Ascending aorta (tissue), 2 donors: ENCODE measurements around the gene TP53I11. TPM values are rescaled to one million over a fixed set of nuclear protein-coding genes. Genes with fewer than 3 reads are reported as not detected.
A peak's percentile ranks its signal among the peaks of the same experiment; 100 is the strongest.

Source experiments
- DNase-seq, 2 donors: peaks; one replicate each; pipeline ENCODE4 v3.0.0-alpha.2; 2019; ENCODE audit warnings: low spot score in 2 of 2
- H3K27ac ChIP-seq, 2 donors: fragments of 200-600 bp; sonication (generic); one replicate each; pipeline ENCODE4 v1.5.1; 2016 to 2017; ENCODE audit warnings: mild to moderate bottlenecking in 1 of 2
- H3K27me3 ChIP-seq: fragments of 200-600 bp; sonication (generic); one replicate; pipeline ENCODE4 v1.5.1; 2017
- H3K36me3 ChIP-seq, 2 donors: fragments of 200-600 bp; sonication (generic); one replicate each; pipeline ENCODE4 v1.5.1; 2016
- H3K4me1 ChIP-seq, 2 donors: fragments of 200-600 bp; sonication (generic); one replicate each; pipeline ENCODE4 v1.5.1; 2016 to 2017; ENCODE audit warnings: mild to moderate bottlenecking in 1 of 2
- H3K4me3 ChIP-seq, 2 donors: fragments of 200-600 bp; sonication (generic); one replicate each; pipeline ENCODE4 v1.5.1; 2016 to 2017; ENCODE audit warnings: mild to moderate bottlenecking in 1 of 2
- H3K9me3 ChIP-seq, 2 donors: fragments of 200-600 bp; sonication (generic); one replicate each; pipeline ENCODE4 v1.5.1; 2016
- intact Hi-C: fragments of 100-400 bp; cut with DNase I; formaldehyde crosslinking; loops from one replicate; pipeline ENCODE4 v1.15.1; 2023
- total RNA-seq: library from RNA; depleted of rRNA; stranded (reverse); fragments of >200 nt; gene quantifications from one replicate; pipeline ENCODE4 v1.1.0, GENCODE V29; 2016
- TF ChIP-seq, protein P1 (sequence below), 3 experiments: fragments of 200-600 bp in 2 of 3; fragments of 450-650 bp in 1 of 3; sonication (generic) in 2 of 3; IDR thresholded peaks; one replicate each; pipeline ENCODE4 v1.5.1; 2016 to 2019; ENCODE audit warnings: antibody characterized with exemption in 3 of 3, mild to moderate bottlenecking in 1 of 3, moderate library complexity in 1 of 3

TP53I11 gene
- total RNA-seq, 1 donor from 2014 or later: 266 TPM

DNA sequence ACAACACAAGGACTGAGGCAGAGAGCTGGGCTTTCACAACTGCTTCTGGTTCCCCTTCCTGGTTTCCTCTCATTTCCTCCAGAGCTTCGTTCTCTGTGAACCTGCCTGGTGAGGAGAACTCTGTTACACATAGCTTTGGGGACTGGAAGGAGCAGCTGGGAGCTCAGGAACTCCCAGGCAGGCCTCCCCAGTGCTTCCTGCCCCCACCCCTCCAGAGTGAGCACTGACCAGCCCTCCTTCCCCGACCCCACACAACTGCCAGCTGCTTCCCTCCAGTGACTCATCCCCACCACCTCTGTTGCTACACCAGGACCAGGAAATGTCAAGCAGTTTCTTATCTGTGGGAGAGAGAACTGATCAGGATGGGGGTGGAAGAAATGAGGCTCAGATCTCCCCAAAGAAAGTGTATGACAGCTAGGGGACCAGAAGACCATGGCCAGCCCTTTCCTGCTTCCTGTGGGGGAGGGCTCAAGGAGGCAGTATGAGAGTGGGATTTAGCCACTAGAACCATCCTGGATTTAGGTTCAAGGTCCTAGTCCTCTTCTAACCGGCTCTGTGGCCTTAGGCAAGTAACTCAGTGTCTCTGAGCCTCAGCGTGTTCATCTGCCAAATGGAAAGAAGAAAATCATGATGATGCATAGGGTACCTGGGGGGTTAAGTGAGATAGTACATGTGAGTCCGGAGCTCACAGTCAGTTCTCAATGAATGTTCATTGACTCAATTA is 4.5 kb upstream of the TP53I11 start:
- no peak overlapping the region for H3K27ac ChIP-seq
- peak in 1 of 2 donors; percentile 80 for DNase-seq
- H3K4me3 ChIP-seq: no peak overlapping the region

DNA sequence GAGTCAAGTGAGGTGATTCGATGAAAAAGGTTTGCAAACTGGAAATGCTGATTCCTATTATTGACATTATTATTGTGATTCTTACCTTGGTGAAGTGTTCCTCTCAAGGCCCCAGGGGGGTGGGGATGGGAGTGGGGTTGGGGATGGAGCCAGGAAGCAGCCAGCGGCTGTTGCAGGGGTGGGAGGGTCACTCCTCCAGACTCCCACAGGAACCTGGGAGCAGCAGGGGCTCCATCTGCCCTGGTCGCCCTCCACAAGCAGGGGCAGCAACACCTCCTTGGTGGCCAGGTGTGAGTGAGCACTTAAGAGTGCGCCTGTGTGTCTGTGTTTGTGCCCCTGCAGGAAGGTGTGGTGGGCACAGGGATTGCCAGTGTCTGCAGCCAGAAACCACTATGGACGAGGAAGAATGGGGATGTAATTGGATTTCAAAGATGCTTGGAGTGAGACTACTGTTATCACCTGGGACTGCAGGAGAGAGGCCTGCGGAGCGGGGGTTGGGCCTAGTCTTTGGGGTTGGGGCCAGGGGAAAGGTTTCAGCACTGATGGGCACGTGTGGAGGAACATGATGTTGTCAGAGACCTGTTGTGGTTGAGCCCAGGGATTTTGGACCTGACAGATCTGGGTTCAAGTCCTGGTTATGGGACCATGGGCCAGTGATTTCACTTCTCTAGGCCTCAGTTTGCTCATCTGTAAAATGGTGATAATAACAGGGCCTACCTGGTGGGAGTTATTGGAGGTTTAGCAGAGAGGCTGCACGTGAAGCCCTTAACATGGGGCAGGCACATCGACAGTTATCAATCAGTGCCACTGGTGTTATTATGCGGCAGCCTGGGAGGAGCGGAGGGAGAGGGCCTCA is 3.6 kb upstream of the TP53I11 start:
- TF ChIP-seq, protein P1, sequence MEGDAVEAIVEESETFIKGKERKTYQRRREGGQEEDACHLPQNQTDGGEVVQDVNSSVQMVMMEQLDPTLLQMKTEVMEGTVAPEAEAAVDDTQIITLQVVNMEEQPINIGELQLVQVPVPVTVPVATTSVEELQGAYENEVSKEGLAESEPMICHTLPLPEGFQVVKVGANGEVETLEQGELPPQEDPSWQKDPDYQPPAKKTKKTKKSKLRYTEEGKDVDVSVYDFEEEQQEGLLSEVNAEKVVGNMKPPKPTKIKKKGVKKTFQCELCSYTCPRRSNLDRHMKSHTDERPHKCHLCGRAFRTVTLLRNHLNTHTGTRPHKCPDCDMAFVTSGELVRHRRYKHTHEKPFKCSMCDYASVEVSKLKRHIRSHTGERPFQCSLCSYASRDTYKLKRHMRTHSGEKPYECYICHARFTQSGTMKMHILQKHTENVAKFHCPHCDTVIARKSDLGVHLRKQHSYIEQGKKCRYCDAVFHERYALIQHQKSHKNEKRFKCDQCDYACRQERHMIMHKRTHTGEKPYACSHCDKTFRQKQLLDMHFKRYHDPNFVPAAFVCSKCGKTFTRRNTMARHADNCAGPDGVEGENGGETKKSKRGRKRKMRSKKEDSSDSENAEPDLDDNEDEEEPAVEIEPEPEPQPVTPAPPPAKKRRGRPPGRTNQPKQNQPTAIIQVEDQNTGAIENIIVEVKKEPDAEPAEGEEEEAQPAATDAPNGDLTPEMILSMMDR (IDR thresholded peaks at IDR 0.05): no peak
- H3K27me3 ChIP-seq: no peaks in the 10 kb centered on the region
- no peak overlapping the region for H3K27ac ChIP-seq
- H3K4me3 ChIP-seq: no peak overlapping the region
- no peaks in the 10 kb centered on the region for H3K4me1 ChIP-seq
- no peaks in the 10 kb centered on the region for H3K9me3 ChIP-seq
- intact Hi-C loops: no loop called here
- no peak for DNase-seq
- H3K36me3 ChIP-seq: no peaks in the 10 kb centered on the region

More for the DNA sequence above, 4.5 kb upstream of the TP53I11 start:
- no peaks in the 10 kb centered on the region for H3K36me3 ChIP-seq
- TF ChIP-seq, protein P1 (IDR thresholded peaks at IDR 0.05): no peak
- intact Hi-C loops: no loop called here
- no peaks in the 10 kb centered on the region for H3K27me3 ChIP-seq
- H3K9me3 ChIP-seq: no peaks in the 10 kb centered on the region
- no peaks in the 10 kb centered on the region for H3K4me1 ChIP-seq

DNA sequence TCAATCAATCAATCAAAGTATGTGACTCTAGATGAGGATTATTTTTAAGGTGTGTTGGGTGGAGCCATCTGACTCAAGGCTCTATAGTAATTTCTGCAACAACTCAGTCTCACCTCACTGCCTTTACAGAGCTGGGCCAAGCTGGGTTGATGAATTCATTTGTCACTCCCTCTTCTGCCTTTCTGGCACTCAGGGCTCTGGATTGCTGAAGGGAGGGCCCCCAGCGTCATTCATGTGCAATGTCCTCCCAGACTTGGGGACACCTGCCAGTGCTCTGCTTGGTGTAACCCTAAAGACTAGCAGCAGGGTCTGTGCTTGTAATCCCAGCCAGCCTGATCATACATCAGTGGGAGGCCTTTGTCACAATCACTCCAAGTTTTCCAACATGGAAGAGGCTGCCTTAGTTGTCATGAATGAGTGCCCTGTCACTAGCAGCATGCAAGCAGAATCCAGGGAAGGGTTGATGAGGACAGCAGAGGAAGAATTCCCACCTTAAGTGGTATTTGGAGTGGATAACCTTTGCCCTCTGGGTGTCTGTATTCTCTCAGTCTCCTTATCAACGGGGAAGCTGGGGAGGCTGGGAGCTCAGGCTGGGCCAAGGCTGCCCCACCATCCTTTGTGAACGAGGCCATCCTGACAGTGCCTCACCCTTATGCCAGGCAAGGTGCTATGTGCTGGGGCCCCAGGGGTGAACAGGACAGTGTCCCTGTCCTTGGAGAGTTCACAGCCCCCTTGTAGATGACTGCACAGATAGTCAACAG is 2.0 kb upstream of the TP53I11 start:
- no peaks in the 10 kb centered on the region for H3K9me3 ChIP-seq
- no peak overlapping the region for H3K27ac ChIP-seq
- no peaks in the 10 kb centered on the region for H3K36me3 ChIP-seq
- intact Hi-C loops: no loop called here
- TF ChIP-seq, protein P1 (IDR thresholded peaks at IDR 0.05): no peak
- no peaks in the 10 kb centered on the region for H3K4me1 ChIP-seq
- DNase-seq: no peak
- no peaks in the 10 kb centered on the region for H3K27me3 ChIP-seq
- no peak overlapping the region for H3K4me3 ChIP-seq

DNA sequence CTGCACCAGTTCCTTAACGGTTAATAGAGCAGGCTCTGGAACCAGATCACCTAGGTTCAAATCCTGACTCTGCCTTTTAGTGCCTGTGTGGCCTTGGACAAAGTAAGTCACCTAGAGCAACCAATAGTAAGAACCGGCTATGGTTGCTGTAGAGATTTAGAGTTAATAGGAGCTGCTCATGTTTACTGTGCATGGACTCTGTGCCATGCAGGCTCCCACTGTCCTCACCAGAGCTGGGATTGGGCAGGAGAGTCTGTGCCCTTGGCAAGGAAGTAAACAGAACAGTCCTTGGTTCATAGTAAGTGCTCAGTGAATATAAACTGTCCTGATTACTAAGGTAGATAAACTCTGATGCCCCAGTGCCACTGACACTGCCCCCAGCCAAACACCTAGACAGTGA is 1.4 kb upstream of the TP53I11 start:
- Histone ChIP-seq H3K4me1 (no peaks in the 10 kb centered on the region), H3K4me3 (no peak overlapping the region), H3K27me3 (no peaks in the 10 kb centered on the region), H3K27ac (no peak overlapping the region), H3K36me3 (no peaks in the 10 kb centered on the region), H3K9me3 (no peaks in the 10 kb centered on the region)
- TF ChIP-seq, protein P1 (IDR thresholded peaks at IDR 0.05): no peak
- no peak for DNase-seq
- intact Hi-C loops: no loop called here

DNA sequence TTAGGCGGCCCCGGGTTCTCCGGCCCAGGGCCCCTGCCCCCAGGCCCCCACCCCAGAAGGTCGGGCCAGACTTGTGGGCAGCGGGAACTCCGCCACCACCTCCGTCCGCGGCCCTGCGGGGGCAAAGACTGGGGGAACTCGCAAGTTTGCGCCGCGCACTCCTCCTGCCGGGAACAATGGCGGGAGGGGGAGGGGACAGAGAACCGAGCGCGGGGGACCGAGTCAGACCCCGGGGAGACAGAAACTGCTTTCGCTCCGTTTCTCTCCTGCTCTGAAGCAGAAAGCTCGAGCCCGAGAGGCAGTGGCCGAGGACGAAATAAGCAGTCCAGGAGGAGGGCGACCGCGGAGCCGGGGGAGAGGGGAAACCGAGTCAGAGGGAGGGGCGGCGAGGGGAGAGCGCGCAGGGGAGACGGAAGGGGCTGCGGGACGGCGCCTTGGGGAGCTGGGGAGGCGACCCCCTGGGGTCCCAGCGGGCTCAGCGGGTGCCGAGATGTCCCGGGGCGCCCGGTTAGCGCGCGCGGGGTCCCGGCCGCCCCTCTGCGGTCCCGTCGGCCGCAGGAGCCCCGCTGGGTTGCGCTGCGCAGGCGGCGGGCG is 555 bp downstream of the TP53I11 start:
- TF ChIP-seq, protein P1 (IDR thresholded peaks at IDR 0.05): no peak
- no peaks in the 10 kb centered on the region for H3K9me3 ChIP-seq
- H3K36me3 ChIP-seq: no peaks in the 10 kb centered on the region
- H3K27ac ChIP-seq: peak overlapping the region; percentile 58 to 59
- H3K27me3 ChIP-seq: no peaks in the 10 kb centered on the region
- H3K4me3 ChIP-seq: peak overlapping the region; percentile 83 to 91
- H3K4me1 ChIP-seq: no peaks in the 10 kb centered on the region
- no peak for DNase-seq
- intact Hi-C loops: no loop called here
